ENCODE data around the gene SARS2. TPM values are rescaled to one million over a fixed set of nuclear protein-coding genes. Genes with fewer than 3 reads are reported as not detected.

SARS2 gene
- polyA plus RNA-seq, 1 experiment: 26.1 TPM

DNA sequence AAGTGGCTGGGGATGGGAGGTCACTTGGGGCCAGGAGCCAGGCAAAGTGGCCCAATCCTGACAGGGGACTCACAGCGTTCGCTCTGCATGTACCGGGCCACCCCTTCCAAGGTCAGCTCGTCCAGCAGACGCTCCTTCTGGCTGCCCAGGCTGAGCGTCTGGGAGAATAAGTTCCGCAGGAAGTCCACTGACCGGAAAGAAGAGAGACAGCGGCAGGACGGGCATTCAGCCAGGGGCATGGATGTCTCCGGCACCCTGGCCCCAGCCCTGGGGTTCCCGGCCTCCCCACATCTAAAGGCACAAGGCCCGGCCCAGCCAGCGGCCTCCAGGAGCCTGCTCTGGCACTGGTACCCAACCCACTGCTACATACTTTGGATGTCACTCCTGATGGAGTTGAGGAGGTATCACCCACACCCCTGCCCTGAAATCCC lies 37.2 kb downstream of the SARS2 start:
- TF ChIP-seq CTCF (IDR thresholded peaks at IDR 0.05; ENCODE audit: insufficient read depth, low read depth, low read length): no peak
- ChIA-PET CTCF (no interaction called here), POLR2A (no interaction called here)
- no peaks in the 10 kb centered on the region for H3K27me3 ChIP-seq (ENCODE audit: control insufficient read depth, insufficient read depth, low read length)
- H3K36me3 ChIP-seq (ENCODE audit: control insufficient read depth, insufficient read depth, low read length): peaks cover 8% of the 10 kb centered on the region
- DNase-seq (ENCODE audit: low read depth): no peak
- H3K4me3 ChIP-seq (ENCODE audit: low read depth, low read length): no peak overlapping the region

DNA sequence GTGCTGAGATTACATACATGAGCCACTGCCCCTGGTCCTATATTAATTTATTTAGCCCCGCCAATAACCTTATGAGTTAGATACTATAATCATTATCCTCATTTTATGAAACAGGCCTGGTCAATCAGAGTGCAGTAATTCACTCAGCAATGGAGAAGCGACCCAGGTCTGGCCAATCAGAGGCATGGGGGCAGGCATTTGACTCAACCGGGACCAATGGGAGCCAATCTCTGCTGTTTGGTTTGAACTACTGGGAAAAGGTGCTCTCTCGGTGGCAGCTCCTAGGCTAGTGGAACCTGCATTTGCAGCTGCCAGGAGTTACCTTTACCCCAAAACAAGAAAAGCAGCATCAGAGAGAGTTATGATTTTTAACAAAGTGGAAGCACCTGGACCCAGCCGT lies 37.7 kb downstream of the SARS2 start:
- Histone ChIP-seq H3K36me3 (ENCODE audit: control insufficient read depth, insufficient read depth, low read length) (peaks cover 8% of the 10 kb centered on the region), H3K27me3 (ENCODE audit: control insufficient read depth, insufficient read depth, low read length) (no peaks in the 10 kb centered on the region), H3K4me3 (ENCODE audit: low read depth, low read length) (no peak overlapping the region)
- CTCF ChIA-PET: no interaction called here
- POLR2A ChIA-PET: no interaction called here
- TF ChIP-seq CTCF (IDR thresholded peaks at IDR 0.05; ENCODE audit: insufficient read depth, low read depth, low read length): no peak
- no peak for DNase-seq (ENCODE audit: low read depth)

DNA sequence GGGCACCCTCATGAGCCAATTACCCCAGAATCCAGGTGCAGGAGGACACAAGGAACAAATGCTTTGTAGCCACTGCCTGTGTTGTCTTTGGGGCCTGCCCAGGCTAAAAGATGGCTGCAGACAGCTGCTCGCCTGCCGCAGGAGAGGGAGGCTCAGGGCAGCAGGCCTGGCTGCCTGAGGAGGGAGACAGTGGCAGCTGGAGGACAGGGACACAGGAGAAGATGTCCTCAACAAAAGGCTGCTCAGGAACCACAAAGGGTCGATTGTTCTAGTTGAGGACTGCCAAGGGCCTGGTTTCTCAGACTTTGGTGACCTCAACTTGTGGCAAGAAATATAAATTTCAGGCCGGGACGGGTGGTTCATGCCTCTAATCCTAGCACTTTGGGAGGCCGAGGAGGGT lies 38.8 kb downstream of the SARS2 start:
- ChIA-PET POLR2A (no interaction called here), CTCF (no interaction called here)
- no peaks in the 10 kb centered on the region for H3K27me3 ChIP-seq (ENCODE audit: control insufficient read depth, insufficient read depth, low read length)
- H3K4me3 ChIP-seq (ENCODE audit: low read depth, low read length): no peak overlapping the region
- peaks cover 8% of the 10 kb centered on the region for H3K36me3 ChIP-seq (ENCODE audit: control insufficient read depth, insufficient read depth, low read length)
- no peak for DNase-seq (ENCODE audit: low read depth)
- TF ChIP-seq CTCF (IDR thresholded peaks at IDR 0.05; ENCODE audit: insufficient read depth, low read depth, low read length): no peak

DNA sequence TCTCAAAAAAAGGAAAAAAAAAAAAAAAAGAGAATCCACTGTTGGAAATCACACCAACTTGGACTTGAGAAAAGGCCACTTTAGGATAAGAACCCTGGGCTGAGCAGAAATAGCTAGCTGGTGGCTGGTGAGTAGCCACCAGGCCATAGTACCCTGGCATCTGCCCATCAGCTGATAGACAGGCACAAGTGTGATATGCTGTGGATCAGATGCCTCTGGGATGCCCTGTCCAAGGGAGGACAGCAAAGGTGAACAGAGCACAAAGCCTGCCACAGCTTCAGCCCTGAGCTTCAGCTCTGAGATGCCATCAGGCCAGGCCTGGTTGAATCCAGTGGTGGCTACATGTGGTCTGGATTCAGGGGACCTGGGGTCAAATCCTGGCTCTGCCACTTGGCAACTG lies 39.9 kb downstream of the SARS2 start:
- ChIA-PET CTCF (interaction anchor here (0.6 to 0.9 kb wide), 2 partner anchors 23 to 217 kb away, joined by 3 read pairs; no protein-coding TSS in a partner anchor), POLR2A (no interaction called here)
- H3K27me3 ChIP-seq (ENCODE audit: control insufficient read depth, insufficient read depth, low read length): no peaks in the 10 kb centered on the region
- H3K4me3 ChIP-seq (ENCODE audit: low read depth, low read length): no peak overlapping the region
- no peak for DNase-seq (ENCODE audit: low read depth)
- TF ChIP-seq CTCF (IDR thresholded peaks at IDR 0.05; ENCODE audit: insufficient read depth, low read depth, low read length): no peak
- peaks cover 8% of the 10 kb centered on the region for H3K36me3 ChIP-seq (ENCODE audit: control insufficient read depth, insufficient read depth, low read length)

DNA sequence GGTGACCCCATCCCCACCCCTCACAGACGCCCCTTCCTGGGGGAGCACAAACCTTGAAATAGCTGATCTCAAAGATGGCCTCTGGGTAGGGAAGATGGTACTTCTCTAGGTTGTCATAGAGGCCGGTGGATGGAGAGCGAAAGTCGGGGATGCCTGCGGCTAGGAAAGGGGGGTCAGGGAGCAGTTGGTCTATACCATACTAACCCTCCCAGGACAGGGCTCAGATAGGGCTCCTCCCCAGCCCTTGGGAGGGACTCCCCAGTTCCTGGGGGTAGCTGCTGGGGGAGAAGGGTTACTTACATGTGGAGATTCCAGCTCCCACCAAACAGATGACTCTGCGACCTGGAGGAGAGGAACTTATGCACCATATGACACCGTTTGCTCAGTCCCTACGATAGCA lies 40.8 kb downstream of the SARS2 start:
- DNase-seq (ENCODE audit: low read depth): no peak
- peaks cover 8% of the 10 kb centered on the region for H3K36me3 ChIP-seq (ENCODE audit: control insufficient read depth, insufficient read depth, low read length)
- H3K27me3 ChIP-seq (ENCODE audit: control insufficient read depth, insufficient read depth, low read length): no peaks in the 10 kb centered on the region
- no peak overlapping the region for H3K4me3 ChIP-seq (ENCODE audit: low read depth, low read length)
- TF ChIP-seq CTCF (IDR thresholded peaks at IDR 0.05; ENCODE audit: insufficient read depth, low read depth, low read length): no peak
- ChIA-PET POLR2A (no interaction called here), CTCF (interaction anchor here (0.7 to 1.2 kb wide), 4 partner anchors 8 to 374 kb away, joined by 3 to 4 read pairs (median 3); partner anchors contain the start of gene NFKBIB)

Measured in BJ (cell line).